GM19324 (cell line): ENCODE data around the gene MGAT1.

Experiments
- ATAC-seq: cut with Tn5 transposase; IDR thresholded peaks from one replicate; pipeline ENCODE4 v1.9.1; 2021; ENCODE audit warnings: mild to moderate bottlenecking, moderate library complexity; ENCODE audit not compliant: unreplicated experiment, low FRiP score

MGAT1 gene

DNA sequence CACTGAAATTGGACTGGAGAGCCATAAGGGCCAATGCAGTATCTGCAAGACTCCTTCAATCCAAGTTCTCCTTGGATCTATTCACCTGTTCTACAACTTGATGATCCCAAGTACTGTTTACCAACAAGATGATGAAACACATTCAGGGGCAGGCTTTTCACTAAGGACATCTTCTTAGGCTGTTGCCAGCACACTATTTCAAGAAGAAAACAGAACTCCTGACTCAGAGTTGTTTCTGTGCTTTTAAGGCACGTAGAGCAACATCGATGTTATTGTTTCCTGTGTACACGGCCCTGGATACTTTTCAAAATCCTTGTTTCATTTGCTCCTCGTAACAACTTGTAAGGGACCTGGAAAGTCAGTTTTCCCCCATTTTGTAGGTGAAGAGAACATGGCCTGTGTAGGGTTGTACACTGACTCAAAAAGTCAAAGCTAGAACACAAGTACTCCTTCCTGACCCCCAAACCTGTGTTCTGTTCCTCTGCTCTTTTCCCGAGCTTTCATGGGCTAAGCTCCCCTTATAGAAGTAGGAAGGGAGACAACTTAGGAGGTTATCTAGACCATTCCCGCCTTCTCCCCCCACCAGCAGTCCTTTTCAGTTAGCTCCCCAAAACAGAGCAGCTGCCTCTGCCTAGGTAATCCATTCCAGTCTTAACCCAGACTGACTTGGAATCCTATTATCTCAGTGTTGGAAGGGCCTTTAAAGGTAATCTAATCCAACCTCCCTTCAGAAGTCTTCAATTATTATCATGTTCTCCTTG lies 5.2 kb upstream of the MGAT1 start:
- ATAC-seq = no peak

DNA sequence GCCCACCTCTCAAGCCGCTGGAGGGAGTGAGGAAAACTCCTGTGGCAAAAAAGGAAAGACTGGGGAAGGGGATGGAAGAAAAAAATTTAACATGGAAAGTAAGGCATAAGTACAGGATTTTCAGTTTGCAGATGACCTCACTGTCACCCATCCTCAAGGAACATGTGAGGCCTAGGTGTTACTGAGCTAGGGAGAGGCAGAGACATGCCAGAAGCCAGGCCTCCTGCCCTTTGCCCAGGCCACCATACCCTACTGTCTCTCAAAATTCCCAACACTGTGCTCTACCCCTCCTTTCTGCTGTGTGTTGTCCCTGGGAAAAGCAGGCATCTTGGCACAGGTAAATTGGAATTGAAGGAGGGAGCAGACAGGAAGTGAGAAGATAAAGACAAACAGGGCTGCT lies 4.4 kb upstream of the MGAT1 start:
- ATAC-seq = no peak

DNA sequence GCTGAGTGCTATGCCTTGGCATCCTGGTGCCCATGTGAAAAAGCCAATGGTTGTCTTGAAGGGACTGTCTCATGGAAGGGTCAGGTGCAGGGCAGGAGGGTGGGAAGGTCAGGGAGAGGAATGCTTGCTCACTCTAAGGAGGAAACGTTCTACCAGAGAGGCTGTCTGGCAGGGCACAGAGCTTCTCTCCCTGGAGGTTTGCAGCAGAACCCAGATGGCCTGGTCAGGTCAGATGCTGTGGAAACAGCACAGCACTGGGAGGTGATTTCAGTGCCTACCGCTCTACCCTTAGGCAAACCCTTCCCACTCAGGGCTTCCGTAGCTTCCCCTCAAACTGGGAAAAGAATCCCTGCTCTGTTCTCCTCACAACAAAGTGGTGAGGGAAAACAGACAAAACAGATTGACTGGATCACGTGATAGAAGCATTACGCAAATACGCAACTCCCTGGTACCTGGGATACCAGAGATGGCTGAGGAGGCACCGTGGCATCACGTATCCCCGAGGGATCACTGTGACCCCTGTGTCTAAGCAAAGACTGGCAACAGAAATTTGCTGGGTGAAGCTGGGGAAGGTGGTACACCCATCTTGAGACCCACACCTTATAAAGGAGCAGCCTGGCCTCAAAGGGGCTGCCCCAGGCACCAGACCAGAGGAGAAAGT lies 3.9 kb upstream of the MGAT1 start:
- ATAC-seq = no peak

DNA sequence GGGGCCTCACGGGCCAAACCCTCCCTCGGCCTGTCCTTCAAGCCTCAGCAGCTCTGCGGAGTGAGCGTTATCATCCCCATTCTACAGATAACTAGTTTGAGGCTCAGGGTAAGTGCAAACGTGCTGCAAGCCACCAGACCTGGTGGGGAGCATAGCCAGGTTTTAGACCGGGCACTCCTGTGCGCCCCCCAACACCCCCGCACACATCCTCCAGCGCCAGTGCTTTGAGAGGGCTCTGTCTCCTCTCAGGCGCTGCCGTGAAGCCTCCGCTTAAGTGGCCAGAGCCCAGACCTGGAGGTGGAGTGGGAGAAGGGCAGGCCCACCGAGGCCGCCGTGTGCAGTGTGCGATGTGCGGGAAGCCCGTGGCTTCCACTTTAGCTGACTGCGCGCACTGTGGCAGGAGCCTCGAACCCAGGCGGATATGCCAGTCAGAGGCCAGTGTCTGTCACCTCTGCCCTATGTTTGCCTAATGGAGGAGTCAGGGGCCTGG lies 1.6 kb upstream of the MGAT1 start:
- ATAC-seq = peak; percentile 0

DNA sequence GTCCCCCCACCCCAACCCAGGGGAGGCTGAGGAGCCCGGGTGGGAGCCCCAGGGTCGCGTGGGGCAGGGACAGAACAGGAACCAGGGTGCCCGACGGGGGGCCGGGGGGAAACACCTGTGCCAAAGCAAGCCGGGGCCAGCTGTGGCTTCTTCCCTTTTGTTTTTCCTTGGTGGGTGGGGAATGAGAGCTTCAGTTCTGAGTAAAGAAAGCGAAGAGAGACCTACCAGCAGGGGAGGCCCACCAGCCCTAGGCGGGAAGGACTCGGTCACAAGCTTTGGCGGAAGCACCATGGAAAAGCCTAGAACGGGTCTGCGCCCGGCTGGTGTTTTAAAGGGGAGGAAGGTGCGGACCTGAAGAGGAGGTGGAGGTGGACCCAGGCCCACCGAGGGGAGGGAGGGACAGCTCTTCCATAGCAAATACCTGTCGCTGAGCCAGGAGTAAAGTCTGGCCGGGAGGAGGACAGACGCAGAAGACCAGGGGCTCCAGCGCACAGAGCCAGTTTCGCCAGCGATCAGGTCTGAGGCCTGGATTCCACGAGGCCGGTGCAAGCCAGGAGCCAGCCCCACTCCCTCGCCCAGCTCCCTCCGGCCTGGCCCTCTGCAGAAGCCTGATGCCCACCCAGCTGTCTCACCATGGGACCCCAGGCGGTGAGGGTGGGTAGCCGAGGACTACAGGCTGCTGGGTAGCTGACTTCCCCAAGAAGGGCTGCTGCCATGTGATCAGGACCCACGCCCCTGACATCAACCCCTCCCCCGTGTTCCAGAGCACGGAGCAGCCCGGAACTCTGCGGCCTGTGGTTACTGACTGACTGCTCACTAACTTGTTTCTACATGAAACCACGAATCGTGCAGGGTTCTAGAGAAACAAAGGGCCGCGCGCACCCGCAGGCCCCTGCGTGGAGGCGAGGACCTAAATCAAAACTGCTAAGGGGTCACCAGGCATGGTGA lies 849 bp upstream of the MGAT1 start:
- peak; percentile 64 for ATAC-seq

DNA sequence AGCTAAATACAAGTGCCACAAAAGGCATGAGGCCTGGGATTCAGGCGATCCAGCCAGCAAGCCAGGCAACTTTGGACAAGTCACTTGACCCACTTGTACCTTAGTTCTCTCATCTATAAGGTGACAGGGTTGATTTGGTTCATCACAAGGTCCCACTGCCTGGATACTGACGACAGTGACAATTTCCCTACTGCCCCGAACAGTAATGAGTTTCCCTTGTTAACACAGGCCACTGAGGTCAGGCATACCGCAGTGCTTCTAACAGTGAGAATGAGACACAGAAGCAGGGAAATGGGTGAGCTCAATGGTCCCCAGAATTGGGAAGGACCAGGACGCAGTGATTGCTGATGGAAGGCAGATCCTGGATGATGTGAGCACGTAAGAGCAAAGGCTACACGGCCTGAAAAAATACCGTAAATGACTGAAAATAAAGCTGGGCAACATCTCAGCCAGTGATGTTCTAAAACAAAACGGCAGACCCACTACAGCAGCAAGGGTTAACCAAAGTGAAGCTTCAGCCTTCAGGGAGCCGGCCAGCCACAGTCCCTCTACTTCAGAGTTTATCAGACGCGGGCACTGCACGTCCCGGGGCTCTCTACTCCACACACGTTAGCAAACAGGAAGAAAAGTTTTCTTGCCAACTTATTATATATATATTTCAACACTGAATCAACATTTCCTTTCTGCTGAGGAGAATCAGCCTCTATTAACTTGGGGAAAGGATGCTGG lies 846 bp downstream of the MGAT1 start:
- ATAC-seq = no peak

DNA sequence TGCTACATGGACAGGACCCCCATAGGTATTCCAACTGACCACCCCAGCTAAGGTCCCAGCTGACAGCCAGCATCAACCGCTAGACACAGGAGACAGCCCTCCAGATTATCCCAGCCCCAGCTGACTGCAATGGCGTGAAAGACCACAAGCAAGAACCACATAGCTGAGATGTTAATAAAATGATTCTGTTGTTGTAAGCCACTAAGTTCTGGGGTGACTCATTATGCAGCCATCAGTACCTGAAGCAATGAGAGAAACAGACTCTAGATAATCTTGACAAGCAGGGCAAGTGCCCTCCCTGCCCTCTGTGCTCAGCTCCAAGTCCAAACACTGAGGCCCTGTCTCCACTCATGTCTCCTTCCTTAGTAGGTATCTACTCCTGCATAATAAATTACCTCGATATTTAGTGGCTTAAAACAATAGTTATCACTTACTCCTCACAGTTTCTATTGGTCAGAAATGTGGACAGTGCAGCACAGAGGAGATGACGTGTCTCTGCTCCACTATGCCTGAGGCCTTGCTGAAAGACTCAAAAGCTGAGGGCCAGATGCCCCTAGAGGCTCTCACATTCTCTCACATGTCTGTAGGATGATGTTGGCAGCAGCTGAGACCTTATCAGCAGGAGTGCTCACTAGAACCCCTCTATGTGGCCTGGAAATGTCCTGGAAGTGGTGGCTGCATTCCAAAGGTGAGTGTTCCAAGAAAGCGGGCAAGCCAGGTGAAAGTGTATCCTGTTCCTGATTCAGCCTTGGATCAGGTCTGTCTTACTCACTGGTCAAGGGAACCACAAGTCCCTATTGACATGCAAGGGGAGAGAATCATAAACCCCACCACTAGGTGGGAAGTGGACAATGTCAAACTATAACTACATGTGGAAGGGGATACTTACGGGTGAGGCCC lies 2.5 kb downstream of the MGAT1 start:
- no peak for ATAC-seq

DNA sequence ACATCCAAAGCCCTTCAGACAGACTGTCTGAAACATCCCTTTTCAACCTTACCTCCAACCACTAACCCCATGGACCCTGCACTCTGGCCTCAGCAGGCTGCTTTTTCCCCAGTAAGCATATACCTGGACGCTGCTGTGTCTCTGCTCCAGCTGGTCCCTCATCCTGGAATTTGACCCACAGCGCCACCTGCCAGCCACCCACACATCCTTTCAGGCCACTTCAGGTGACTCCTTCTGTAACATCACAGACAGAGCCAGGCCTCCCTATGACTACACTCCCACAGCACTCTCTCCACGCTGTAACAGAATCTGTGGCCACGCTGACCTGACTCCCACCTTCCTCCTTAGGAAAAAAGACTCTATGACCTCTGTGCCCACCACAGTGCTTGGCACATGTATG lies 3.4 kb downstream of the MGAT1 start:
- no peak for ATAC-seq

DNA sequence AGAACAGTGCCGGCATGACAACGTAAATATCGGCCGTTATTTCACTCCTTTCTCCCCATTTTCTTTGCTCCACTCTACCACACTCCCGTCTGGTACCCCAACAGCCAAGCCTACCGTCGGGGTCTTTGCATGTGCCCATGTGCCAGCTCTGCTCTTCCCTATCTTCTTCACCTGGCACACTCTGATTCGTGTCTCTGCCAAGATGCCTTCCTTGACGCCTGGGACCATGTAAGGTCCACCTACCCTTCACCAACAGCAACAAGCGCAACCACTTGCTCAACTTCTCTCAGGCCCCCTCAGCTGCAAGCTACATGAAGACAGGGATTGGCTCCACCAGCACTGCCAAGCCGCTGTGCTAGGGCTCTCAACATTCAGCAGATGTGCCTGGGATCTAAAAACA lies 4.4 kb downstream of the MGAT1 start:
- no peak for ATAC-seq

DNA sequence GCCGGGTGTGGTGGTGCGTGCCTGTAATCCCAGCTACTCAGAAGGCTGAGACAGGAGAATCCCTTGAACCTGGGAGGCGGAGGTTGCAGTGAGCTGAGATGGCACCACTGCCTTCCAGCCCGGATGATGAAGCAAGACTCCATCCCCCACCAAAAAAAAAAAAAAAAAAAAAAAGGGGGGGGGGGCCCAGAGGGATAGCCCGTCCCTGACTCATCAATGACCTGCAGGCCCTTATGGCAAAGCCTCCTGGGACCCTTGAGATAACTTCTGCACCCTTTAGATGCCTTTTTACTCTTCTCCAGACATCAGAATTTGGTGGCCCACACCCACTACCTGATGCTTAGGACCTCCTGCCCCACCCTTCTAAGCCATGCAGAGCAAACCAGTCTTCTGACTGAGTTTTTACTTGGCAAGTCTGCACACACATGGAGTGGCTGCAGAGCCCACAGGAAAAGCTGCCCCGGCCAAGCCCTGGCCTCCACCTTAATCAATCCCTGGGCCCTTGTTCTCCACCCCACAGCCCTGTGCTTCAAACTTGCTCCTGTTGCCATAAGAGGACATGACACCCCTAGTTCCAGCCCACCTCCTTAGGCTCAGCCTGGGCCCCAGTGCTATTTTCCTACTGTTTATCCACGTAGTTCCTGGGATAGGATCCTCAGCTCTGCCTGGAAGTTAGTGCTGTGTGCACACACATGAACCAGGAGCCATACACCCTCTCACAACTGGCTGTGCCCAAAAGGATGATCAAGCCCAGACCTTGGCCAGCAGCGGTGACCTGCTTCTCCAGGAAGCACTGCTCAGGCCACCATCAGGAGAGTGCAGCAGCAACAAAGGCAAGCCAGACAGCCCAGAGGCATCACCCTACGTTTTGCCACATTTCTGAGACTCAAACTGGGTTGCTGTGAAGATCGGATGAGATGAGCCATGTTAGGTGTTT lies 5.1 kb downstream of the MGAT1 start:
- ATAC-seq = no peak

DNA sequence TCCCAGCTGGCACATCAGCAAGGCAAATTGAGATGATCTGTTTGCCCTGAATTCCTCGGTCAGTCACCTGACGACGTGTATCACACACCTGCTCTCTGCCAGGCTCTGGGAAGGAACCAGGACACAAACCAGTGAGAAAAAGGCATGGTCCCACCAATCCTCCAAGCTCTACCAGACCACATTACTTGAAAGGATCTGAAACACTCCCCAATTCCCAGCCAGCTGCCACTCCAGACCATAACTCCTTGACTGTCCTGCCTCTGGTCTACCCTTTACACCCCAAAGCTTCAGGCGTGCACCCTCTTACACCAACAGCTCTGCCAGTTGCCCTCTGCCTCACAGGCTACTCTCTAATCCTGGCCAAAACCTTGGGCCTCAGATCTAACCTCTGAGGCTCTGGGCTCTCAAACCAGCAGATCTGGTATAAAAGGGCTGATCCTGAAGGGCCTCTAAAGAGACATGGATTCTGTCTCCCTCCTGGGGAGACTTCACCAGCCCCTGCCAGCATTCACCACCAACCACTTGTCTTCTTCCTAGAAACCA lies 6.8 kb downstream of the MGAT1 start:
- ATAC-seq = no peak

DNA sequence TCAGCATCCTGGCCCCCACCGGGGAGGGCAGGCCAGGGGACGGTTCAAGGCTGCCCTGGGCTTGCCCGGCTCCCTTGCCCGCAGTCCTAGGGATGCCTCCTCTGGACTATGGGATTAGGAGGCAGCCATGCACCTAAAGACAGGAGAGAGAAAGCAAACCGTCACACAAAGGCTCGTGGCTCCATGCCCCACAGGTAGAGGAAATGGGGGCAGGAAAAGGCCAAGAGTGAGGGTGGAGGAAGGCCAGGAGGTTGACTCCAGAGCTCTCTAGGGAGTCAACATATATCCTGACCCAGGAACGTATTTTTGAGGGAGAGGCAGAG lies 9.7 kb downstream of the MGAT1 start:
- ATAC-seq = no peak

DNA sequence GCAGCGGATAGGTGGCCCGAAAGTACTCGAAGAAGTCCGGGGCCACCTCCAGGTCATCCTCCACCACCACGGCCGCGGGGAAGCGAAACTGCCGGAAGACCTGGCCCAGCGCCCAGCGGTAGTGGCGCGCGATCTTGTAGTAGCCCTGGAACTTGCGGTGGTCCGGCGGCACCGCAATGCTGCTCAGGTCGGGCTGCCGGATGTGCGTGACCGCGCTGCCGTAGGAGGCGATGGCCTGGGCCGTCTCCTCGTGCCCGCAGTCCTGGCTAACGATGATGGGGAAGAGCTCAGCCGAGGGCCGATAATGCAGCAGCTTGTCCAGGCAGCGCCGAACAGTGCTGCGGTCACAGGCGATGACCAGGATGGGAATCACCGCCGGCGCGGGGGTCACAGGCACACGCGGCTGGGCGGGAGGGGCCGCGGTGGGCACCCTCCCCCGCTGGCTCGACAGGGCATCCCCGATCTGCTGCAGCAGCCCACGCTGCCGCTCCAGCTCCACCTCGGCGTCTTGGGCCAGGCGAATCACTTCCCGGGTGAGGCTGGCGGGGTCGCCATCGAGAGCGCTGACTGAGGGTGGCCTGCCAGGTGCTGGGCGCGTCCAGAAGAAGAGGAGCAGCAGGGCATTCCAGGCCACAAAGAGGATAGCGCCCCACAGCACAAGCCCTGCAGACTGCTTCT lies 10.2 kb downstream of the MGAT1 start:
- no peak for ATAC-seq

DNA sequence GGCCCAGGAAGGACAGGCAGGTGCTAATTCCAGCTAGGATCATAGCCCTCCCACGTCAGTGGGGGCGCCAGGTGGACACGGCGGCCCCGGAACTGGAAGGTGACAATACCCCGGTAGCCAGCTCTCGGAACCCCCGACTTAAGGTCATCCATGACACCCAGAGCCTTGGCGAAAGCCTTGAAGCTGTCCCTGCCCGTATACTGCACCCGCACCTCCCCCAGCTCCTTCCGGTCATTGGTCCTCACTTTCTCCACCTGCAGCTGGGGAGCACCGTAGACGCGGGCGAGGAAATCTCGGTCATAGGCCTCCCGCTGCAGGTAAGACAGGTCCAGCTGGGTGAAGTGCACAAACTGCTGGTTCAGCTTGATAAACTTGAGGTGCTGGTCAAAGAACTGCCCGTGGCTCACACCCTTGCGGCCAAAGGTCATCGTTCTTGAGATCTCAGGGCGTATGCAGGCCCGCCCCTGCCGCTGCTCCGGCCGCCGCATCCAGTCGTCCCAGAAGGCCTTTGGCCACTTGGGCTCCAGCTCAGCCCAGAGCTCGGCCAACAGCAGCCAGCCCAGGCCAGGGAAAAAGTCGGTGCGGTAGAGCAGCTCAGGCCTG lies 10.9 kb downstream of the MGAT1 start:
- no peak for ATAC-seq

DNA sequence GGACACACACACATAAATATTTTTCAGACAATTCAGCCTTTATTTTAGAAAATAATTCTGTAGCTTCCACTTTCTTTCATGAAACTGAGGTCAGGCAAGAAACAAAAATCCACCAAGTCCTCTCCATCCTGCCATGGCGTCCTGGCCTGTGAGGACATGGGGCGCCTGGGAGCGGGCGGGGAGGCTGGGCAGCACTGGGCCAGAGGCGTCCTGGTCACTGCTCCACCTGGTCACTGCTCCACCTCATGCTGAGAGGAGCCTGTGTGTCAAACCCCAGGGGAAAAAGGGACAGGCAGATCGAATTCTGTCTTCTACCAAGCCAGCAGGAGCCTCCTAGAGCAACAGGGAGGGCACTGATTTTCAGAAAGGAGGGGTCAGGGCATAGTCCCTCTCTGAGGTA lies 12.1 kb downstream of the MGAT1 start:
- no peak for ATAC-seq

DNA sequence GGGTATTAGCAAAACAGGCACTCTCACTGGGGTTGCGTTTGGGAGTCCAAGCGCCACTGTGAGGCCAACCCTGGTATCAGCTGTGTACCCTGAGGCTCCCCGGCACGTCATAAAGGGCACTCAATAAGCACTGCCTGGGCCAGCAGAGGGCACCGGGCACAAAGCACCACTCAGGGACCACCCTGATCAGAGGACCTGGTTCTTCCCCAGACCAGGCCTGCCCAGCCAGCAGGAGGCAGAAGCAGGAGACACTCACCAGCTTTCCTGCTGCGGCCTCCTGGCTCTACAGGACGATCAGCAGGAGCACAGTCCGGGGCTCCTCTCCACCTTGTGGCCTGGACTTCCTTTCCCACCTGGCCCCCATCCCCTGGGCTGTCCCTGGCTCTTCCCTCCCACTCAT lies 12.6 kb downstream of the MGAT1 start:
- ATAC-seq = no peak
